HEK293 (cell line): Measurements from ENCODE around the gene ALG11.

Experiments
- EGR2 ChIP-seq: fragments of 450-650 bp; formaldehyde crosslinking; IDR thresholded peaks from 2 replicates; pipeline ENCODE4 v1.5.1; 2016; ENCODE audit warnings: low read depth, missing biosample characterization, missing genetic modification characterization
- GFI1B ChIP-seq: fragments of 450-650 bp; formaldehyde crosslinking; IDR thresholded peaks from 2 replicates; pipeline ENCODE4 v1.5.1; 2016; ENCODE audit warnings: missing biosample characterization, missing genetic modification characterization
- GLIS2 ChIP-seq: fragments of 450-650 bp; formaldehyde crosslinking; IDR thresholded peaks from 2 replicates; pipeline ENCODE4 v1.5.1; 2016; ENCODE audit warnings: missing biosample characterization, missing genetic modification characterization
- HOXC10 ChIP-seq: sonication (generic); formaldehyde crosslinking; IDR thresholded peaks from 2 replicates; pipeline ENCODE4 v1.8.1; 2023; ENCODE audit warnings: mild to moderate bottlenecking, missing genetic modification reagents
- KLF1 ChIP-seq: fragments of 450-650 bp; formaldehyde crosslinking; IDR thresholded peaks from 2 replicates; pipeline ENCODE4 v1.5.1; 2016; ENCODE audit warnings: missing biosample characterization, missing genetic modification characterization
- REPIN1 ChIP-seq: fragments of 450-650 bp; formaldehyde crosslinking; IDR thresholded peaks from 2 replicates; pipeline ENCODE4 v1.5.1; 2017; ENCODE audit warnings: missing biosample characterization, missing genetic modification characterization, low read depth
- SCRT1 ChIP-seq: fragments of 450-650 bp; formaldehyde crosslinking; IDR thresholded peaks from 2 replicates; pipeline ENCODE4 v1.5.1; 2016; ENCODE audit warnings: missing biosample characterization, missing genetic modification characterization, borderline replicate concordance
- SP7 ChIP-seq: fragments of 450-650 bp; formaldehyde crosslinking; IDR thresholded peaks from 2 replicates; pipeline ENCODE4 v1.5.1; 2016; ENCODE audit warnings: missing biosample characterization, missing genetic modification characterization
- ZBTB21 ChIP-seq: fragments of 450-650 bp; formaldehyde crosslinking; IDR thresholded peaks from 2 replicates; pipeline ENCODE4 v1.5.1; 2017; ENCODE audit warnings: missing biosample characterization, missing genetic modification characterization
- ZBTB44 ChIP-seq: fragments of 450-650 bp; IDR thresholded peaks from 2 replicates; pipeline ENCODE4 v1.5.1; 2018; ENCODE audit warnings: missing biosample characterization, mild to moderate bottlenecking, missing genetic modification characterization
- ZBTB8A ChIP-seq: fragments of 450-650 bp; formaldehyde crosslinking; IDR thresholded peaks from 2 replicates; pipeline ENCODE4 v1.5.1; 2016; ENCODE audit warnings: missing biosample characterization, missing genetic modification characterization
- ZEB2 ChIP-seq: fragments of 450-650 bp; formaldehyde crosslinking; IDR thresholded peaks from 2 replicates; pipeline ENCODE4 v1.5.1; 2016; ENCODE audit warnings: missing biosample characterization, missing genetic modification characterization
- ZFP41 ChIP-seq: fragments of 450-650 bp; formaldehyde crosslinking; IDR thresholded peaks from 2 replicates; pipeline ENCODE4 v1.5.1; 2016; ENCODE audit warnings: missing biosample characterization, missing genetic modification characterization, borderline replicate concordance
- ZNF114 ChIP-seq: fragments of 450-650 bp; formaldehyde crosslinking; IDR thresholded peaks from 2 replicates; pipeline ENCODE4 v1.5.0; 2017; ENCODE audit warnings: missing biosample characterization, missing genetic modification characterization
- ZNF184 ChIP-seq: fragments of 450-650 bp; IDR thresholded peaks from 2 replicates; pipeline ENCODE4 v1.5.1; 2018; ENCODE audit warnings: missing biosample characterization, mild to moderate bottlenecking, missing genetic modification characterization
- ZNF2 ChIP-seq: fragments of 450-650 bp; formaldehyde crosslinking; IDR thresholded peaks from 2 replicates; pipeline ENCODE4 v1.5.1; 2016; ENCODE audit warnings: missing biosample characterization, missing genetic modification characterization
- ZNF26 ChIP-seq: fragments of 450-650 bp; formaldehyde crosslinking; IDR thresholded peaks from 2 replicates; pipeline ENCODE4 v1.5.1; 2016; ENCODE audit warnings: missing biosample characterization, missing genetic modification characterization
- ZNF280C ChIP-seq: fragments of 450-650 bp; formaldehyde crosslinking; IDR thresholded peaks from 2 replicates; pipeline ENCODE4 v1.5.1; 2016; ENCODE audit warnings: missing biosample characterization, missing genetic modification characterization
- ZNF48 ChIP-seq: fragments of 450-650 bp; formaldehyde crosslinking; IDR thresholded peaks from 2 replicates; pipeline ENCODE4 v1.5.1; 2016; ENCODE audit warnings: missing biosample characterization, missing genetic modification characterization
- ZNF510 ChIP-seq: fragments of 450-650 bp; formaldehyde crosslinking; IDR thresholded peaks from 2 replicates; pipeline ENCODE4 v1.5.1; 2018; ENCODE audit warnings: mild to moderate bottlenecking, missing genetic modification characterization, missing biosample characterization; ENCODE audit not compliant: insufficient replicate concordance
- ZNF555 ChIP-seq: fragments of 450-650 bp; formaldehyde crosslinking; conservative IDR thresholded peaks from 2 replicates; pipeline ENCODE4 v1.5.1; 2017; ENCODE audit warnings: missing biosample characterization, mild to moderate bottlenecking, missing genetic modification characterization, inconsistent platforms
- ZNF561 ChIP-seq: fragments of 450-650 bp; IDR thresholded peaks from 2 replicates; pipeline ENCODE4 v1.5.1; 2018; ENCODE audit warnings: missing biosample characterization, missing genetic modification characterization, borderline replicate concordance
- ZNF654 ChIP-seq: fragments of 450-650 bp; formaldehyde crosslinking; IDR thresholded peaks from 2 replicates; pipeline ENCODE4 v1.5.1; 2016; ENCODE audit warnings: low read depth, missing biosample characterization, missing genetic modification characterization
- ZNF664 ChIP-seq: fragments of 450-650 bp; formaldehyde crosslinking; IDR thresholded peaks from 2 replicates; pipeline ENCODE4 v1.5.1; 2016; ENCODE audit warnings: missing biosample characterization, missing genetic modification characterization
- ZNF707 ChIP-seq: fragments of 450-650 bp; formaldehyde crosslinking; IDR thresholded peaks from 2 replicates; pipeline ENCODE4 v1.5.1; 2016; ENCODE audit warnings: missing biosample characterization, missing genetic modification characterization
- ZSCAN23 ChIP-seq: fragments of 450-650 bp; formaldehyde crosslinking; IDR thresholded peaks from 2 replicates; pipeline ENCODE4 v1.5.1; 2016; ENCODE audit warnings: missing biosample characterization, missing genetic modification characterization
- TF ChIP-seq, protein P1 (sequence below): fragments of 450-650 bp; formaldehyde crosslinking; IDR thresholded peaks from 2 replicates; pipeline ENCODE4 v1.5.1; 2017; ENCODE audit warnings: missing biosample characterization, missing genetic modification characterization
- TF ChIP-seq, protein P2 (sequence below): fragments of 450-650 bp; formaldehyde crosslinking; optimal IDR thresholded peaks from 2 replicates; pipeline ENCODE3; 2016; ENCODE audit warnings: missing biosample characterization, mild to moderate bottlenecking, missing genetic modification characterization
- TF ChIP-seq, protein P3 (sequence below): fragments of 450-650 bp; formaldehyde crosslinking; IDR thresholded peaks from 2 replicates; pipeline ENCODE4 v1.5.1; 2016; ENCODE audit warnings: missing biosample characterization, missing genetic modification characterization
- TF ChIP-seq, protein P4 (sequence below): fragments of 450-650 bp; formaldehyde crosslinking; IDR thresholded peaks from 2 replicates; pipeline ENCODE4; 2016; ENCODE audit warnings: missing biosample characterization, missing genetic modification characterization

The ALG11 gene

GRCh38 chr13:52010890-52011631 is 1.1 kb upstream of the ALG11 start, which contains the start of gene ATP7B (continued):
- TF ChIP-seq, protein P1, sequence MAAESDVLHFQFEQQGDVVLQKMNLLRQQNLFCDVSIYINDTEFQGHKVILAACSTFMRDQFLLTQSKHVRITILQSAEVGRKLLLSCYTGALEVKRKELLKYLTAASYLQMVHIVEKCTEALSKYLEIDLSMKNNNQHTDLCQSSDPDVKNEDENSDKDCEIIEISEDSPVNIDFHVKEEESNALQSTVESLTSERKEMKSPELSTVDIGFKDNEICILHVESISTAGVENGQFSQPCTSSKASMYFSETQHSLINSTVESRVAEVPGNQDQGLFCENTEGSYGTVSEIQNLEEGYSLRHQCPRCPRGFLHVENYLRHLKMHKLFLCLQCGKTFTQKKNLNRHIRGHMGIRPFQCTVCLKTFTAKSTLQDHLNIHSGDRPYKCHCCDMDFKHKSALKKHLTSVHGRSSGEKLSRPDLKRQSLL (tag by site-specific recombination), result 0 out of 2 replicates have a peak, but pooled peaks have one; percentile 17
- TF ChIP-seq, protein P2, sequence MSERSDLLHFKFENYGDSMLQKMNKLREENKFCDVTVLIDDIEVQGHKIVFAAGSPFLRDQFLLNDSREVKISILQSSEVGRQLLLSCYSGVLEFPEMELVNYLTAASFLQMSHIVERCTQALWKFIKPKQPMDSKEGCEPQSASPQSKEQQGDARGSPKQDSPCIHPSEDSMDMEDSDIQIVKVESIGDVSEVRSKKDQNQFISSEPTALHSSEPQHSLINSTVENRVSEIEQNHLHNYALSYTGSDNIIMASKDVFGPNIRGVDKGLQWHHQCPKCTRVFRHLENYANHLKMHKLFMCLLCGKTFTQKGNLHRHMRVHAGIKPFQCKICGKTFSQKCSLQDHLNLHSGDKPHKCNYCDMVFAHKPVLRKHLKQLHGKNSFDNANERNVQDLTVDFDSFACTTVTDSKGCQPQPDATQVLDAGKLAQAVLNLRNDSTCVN (tag by site-specific recombination), result no peak
- TF ChIP-seq ZSCAN23 (tag by site-specific recombination), result no peak
- TF ChIP-seq ZNF48, result no peak
- TF ChIP-seq KLF1, result peak; percentile 19; the same call in 1 of the 2 replicates
- no peak for TF ChIP-seq SCRT1
- no peak for TF ChIP-seq HOXC10 (CRISPR knock-in tag)
- TF ChIP-seq, protein P3, sequence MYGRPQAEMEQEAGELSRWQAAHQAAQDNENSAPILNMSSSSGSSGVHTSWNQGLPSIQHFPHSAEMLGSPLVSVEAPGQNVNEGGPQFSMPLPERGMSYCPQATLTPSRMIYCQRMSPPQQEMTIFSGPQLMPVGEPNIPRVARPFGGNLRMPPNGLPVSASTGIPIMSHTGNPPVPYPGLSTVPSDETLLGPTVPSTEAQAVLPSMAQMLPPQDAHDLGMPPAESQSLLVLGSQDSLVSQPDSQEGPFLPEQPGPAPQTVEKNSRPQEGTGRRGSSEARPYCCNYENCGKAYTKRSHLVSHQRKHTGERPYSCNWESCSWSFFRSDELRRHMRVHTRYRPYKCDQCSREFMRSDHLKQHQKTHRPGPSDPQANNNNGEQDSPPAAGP (tag by site-specific recombination), result no peak
- no peak for TF ChIP-seq ZNF280C (tag by site-specific recombination)
- TF ChIP-seq ZNF707 (tag by site-specific recombination), result no peak
- no peak for TF ChIP-seq ZEB2 (tag by site-specific recombination)
- no peak for TF ChIP-seq ZBTB8A (tag by site-specific recombination)
- TF ChIP-seq ZNF2, result no peak
- TF ChIP-seq SP7 (tag by site-specific recombination), result no peak
- TF ChIP-seq ZNF184 (tag by site-specific recombination), result no peak
- TF ChIP-seq, protein P4, sequence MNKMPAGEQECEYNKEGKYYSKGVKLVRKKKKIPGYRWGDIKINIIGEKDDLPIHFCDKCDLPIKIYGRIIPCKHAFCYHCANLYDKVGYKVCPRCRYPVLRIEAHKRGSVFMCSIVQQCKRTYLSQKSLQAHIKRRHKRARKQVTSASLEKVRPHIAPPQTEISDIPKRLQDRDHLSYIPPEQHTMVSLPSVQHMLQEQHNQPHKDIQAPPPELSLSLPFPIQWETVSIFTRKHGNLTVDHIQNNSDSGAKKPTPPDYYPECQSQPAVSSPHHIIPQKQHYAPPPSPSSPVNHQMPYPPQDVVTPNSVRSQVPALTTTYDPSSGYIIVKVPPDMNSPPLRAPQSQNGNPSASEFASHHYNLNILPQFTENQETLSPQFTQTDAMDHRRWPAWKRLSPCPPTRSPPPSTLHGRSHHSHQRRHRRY, result no peak
- peak; percentile 65 for TF ChIP-seq GLIS2 (tag by site-specific recombination)
- TF ChIP-seq ZBTB21 (tag by site-specific recombination), result no peak
- TF ChIP-seq REPIN1 (tag by site-specific recombination), result no peak
- TF ChIP-seq GFI1B (tag by site-specific recombination), result no peak
- no peak for TF ChIP-seq ZNF664
- TF ChIP-seq ZBTB44 (tag by site-specific recombination), result no peak
- TF ChIP-seq ZNF555, result no peak
- TF ChIP-seq EGR2 (tag by site-specific recombination), result no peak
- TF ChIP-seq ZNF654 (tag by site-specific recombination), result no peak
- no peak for TF ChIP-seq ZFP41 (tag by site-specific recombination)
- TF ChIP-seq ZNF26, result no peak
- no peak for TF ChIP-seq ZNF561 (tag by site-specific recombination)
- TF ChIP-seq ZNF114, result no peak
- TF ChIP-seq ZNF510, result no peak
